K562 (cell line): ENCODE results near the gene AKT1. TPM values are rescaled to one million over a fixed set of nuclear protein-coding genes. Genes with fewer than 3 reads are reported as not detected.

Source experiments
- FOXA3 ChIP-seq, 2 experiments: fragments of 450-650 bp in 1 of 2; sonication (generic) in 1 of 2; formaldehyde crosslinking; IDR thresholded peaks in 1 of 2; conservative IDR thresholded peaks in 1 of 2; 2 replicates each; pipeline versions ENCODE4 v1.4.0 to v1.8.0; 2020 to 2022; ENCODE audit warnings: mild to moderate bottlenecking in 2 of 2, missing genetic modification reagents in 1 of 2
- HDAC1 ChIP-seq, 2 experiments: fragments of 450-650 bp; IDR thresholded peaks; 2 replicates each; pipeline ENCODE4 v1.6.1; 2016 to 2017; ENCODE audit warnings: inconsistent platforms in 1 of 2, mild to moderate bottlenecking in 1 of 2, moderate library complexity in 1 of 2
- HNRNPUL1 ChIP-seq: fragments of 200-400 bp; formaldehyde crosslinking; IDR thresholded peaks from 2 replicates; pipeline ENCODE4 v1.6.1; 2017; ENCODE audit warnings: low read length
- MGA ChIP-seq: fragments of 450-650 bp; IDR thresholded peaks from 2 replicates; pipeline ENCODE4 v1.6.1; 2016; ENCODE audit warnings: mild to moderate bottlenecking, moderate library complexity
- NR2C1 ChIP-seq, 2 experiments: fragments of 450-650 bp; IDR thresholded peaks; 2 replicates each; pipeline ENCODE4 v1.6.1; 2017; ENCODE audit warnings: mild to moderate bottlenecking in 2 of 2, antibody characterized with exemption in 1 of 2, inconsistent platforms in 1 of 2, missing compliant biosample characterization in 1 of 2, missing genetic modification characterization in 1 of 2
- POLR2B ChIP-seq: fragments of 450-650 bp; IDR thresholded peaks from 2 replicates; pipeline ENCODE4 v1.6.1; 2018; ENCODE audit warnings: low read depth; ENCODE audit not compliant: partially characterized antibody
- RBM39 ChIP-seq: fragments of 200-400 bp; formaldehyde crosslinking; optimal IDR thresholded peaks from 2 replicates; pipeline ENCODE3; 2018; ENCODE audit warnings: low read depth, low read length
- RFX7 ChIP-seq: fragments of 250-450 bp; sonication (Bioruptor Pico); IDR thresholded peaks from 2 replicates; pipeline ENCODE4 v1.5.1; 2021; ENCODE audit warnings: mild to moderate bottlenecking
- SUPT5H ChIP-seq: fragments of 450-650 bp; IDR thresholded peaks from 2 replicates; pipeline ENCODE4 v1.6.1; 2016
- TFE3 ChIP-seq: fragments of 450-650 bp; formaldehyde crosslinking; IDR thresholded peaks from 2 replicates; pipeline ENCODE4 v1.4.0; 2020; ENCODE audit warnings: mild to moderate bottlenecking, mixed read lengths
- USF1 ChIP-seq: sonication (generic); formaldehyde crosslinking; IDR thresholded peaks from 2 replicates; pipeline ENCODE4 v1.9.0; 2022; ENCODE audit warnings: mild to moderate bottlenecking, missing genetic modification reagents
- ZNF347 ChIP-seq: fragments of 450-650 bp; formaldehyde crosslinking; IDR thresholded peaks from 2 replicates; pipeline ENCODE4 v1.4.0; 2020; ENCODE audit warnings: low read depth, mild to moderate bottlenecking, moderate library complexity
- ZNF778 ChIP-seq: fragments of 450-650 bp; formaldehyde crosslinking; IDR thresholded peaks from 2 replicates; pipeline ENCODE4 v1.4.0; 2020; ENCODE audit warnings: mild to moderate bottlenecking, moderate library complexity
- polyA plus RNA-seq, 8 experiments: library from polyadenylated mRNA; depleted of rRNA in 4 of 8; stranded (reverse) in 5 of 8; unstranded in 3 of 8; fragments of >200 nt; fragmentation: Nextera tagmentation in 2 of 8; fragmentation: Illumina TruSeq in 1 of 8; extraction: Ambion mirVana in 2 of 8; extraction: Trizol in 1 of 8; gene quantifications; 2 replicates each; pipeline versions ENCODE4 v1.2.1 to v1.2.3, GENCODE V29; 2011 to 2014; ENCODE audit warnings: inconsistent platforms in 1 of 8, missing spikeins in 1 of 8
- total RNA-seq, 7 experiments: library from RNA; depleted of rRNA in 6 of 7; stranded (reverse); fragments of >200 nt in 6 of 7; fragmentation: Illumina TruSeq in 2 of 7; extraction: Trizol in 2 of 7; gene quantifications; 2 replicates each; pipeline versions ENCODE4 v1.2.1 to v1.2.3, GENCODE V29; 2011 to 2021; ENCODE audit warnings: low replicate concordance in 1 of 7

The AKT1 gene
- total and polyA plus RNA-seq, 9 of the 15 experiments (the other 6 are each of a cell fraction or from before 2014, with no cell fraction given), result 0.49 to 132 (median 75.1) TPM

- peak; percentile 39; the same call in 1 of the 2 replicates for TF ChIP-seq MGA
- TF ChIP-seq RFX7 (CRISPR knock-in tag), result no peak
- TF ChIP-seq FOXA3 (CRISPR knock-in tag; conservative IDR thresholded peaks at IDR 0.05 in 1 of 2, IDR thresholded peaks at IDR 0.05 in 1 of 2), result no peak
- TF ChIP-seq HNRNPUL1, result no peak
- TF ChIP-seq SUPT5H, result peak; percentile 61
- 0 out of 2 replicates have a peak, but pooled peaks have one; percentile 15 for TF ChIP-seq NR2C1 (IDR thresholded peaks at IDR 0.05)
- no peak for TF ChIP-seq NR2C1 (tag; IDR thresholded peaks at IDR 0.05)
- TF ChIP-seq ZNF347 (CRISPR knock-in tag), result no peak
- peak in 1 of 2 experiments; percentile 51; a peak in 1 of 4 replicates for TF ChIP-seq HDAC1 (IDR thresholded peaks at IDR 0.05)
- no peak for TF ChIP-seq RBM39
- TF ChIP-seq ZNF778 (CRISPR knock-in tag), result no peak
- TF ChIP-seq POLR2B, result peak; percentile 43
- TF ChIP-seq USF1 (CRISPR knock-in tag), result peak; percentile 73
- no peak for TF ChIP-seq TFE3 (CRISPR knock-in tag)
These were observed 26.9 kb downstream of the AKT1 start (continued) for GRCh38 chr14:104768437-104769323.
